HCT116 (cell line): ENCODE results near the gene PLEKHA8. TPM values are rescaled to one million over a fixed set of nuclear protein-coding genes. Genes with fewer than 3 reads are reported as not detected.

Experiments
- ATAC-seq: fragments of 200-7000 bp; cut with Tn5 transposase; 2 replicates; pipeline ENCODE4 v1.9.1; 2020; ENCODE audit warnings: mild to moderate bottlenecking, moderate library complexity
- BruUV-seq: library from RNA; stranded (reverse); fragments of 400-500 nt; replicated peaks from 2 replicates; lab custom pipeline; 2021; lab: Mats Ljungman, UMichigan
- CTCF ChIA-PET: fragments of 300-600 bp; sonication (Branson Sonifier 250); formaldehyde crosslinking; loops from one replicate; lab custom pipeline; 2021; ENCODE audit warnings: antibody characterized with exemption; lab: Charles Lee
- POLR2A ChIA-PET: fragments of 300-600, 350-600 bp; sonication (Branson Sonifier 250); formaldehyde crosslinking; loops from one replicate; lab custom pipeline; 2021; ENCODE audit warnings: antibody characterized with exemption; lab: Charles Lee
- RAD21 ChIA-PET, 2 experiments: fragments of 300-600 bp; sonication (Branson Sonifier 250); formaldehyde crosslinking; loops; one replicate each; lab custom pipeline; 2023; ENCODE audit warnings: low total read pairs in 2 of 2; ENCODE audit not compliant: uncharacterized antibody in 2 of 2, unreplicated experiment in 2 of 2, low non-redundant PET in 1 of 2; lab: Charles Lee
- DNase-seq: peaks from one replicate; pipeline ENCODE4 v3.0.0-alpha.2; 2010; ENCODE audit warnings: low read depth, low spot score
- H2AFZ ChIP-seq: fragments of 200-600 bp; shearing (Covaris generic), sonication (generic); 2 replicates; pipeline ENCODE4 v1.6.1; 2017; ENCODE audit warnings: low read depth, mixed run types, mixed read lengths, antibody characterized with exemption, low read length; ENCODE audit not compliant: poor library complexity, severe bottlenecking
- H3K27ac ChIP-seq: 2 replicates; pipeline ENCODE4 v1.5.1; 2012; ENCODE audit warnings: low read depth, low read length
- H3K27me3 ChIP-seq: fragments of 200-600 bp; sonication (generic); 2 replicates; pipeline ENCODE4 v1.6.1; 2016; ENCODE audit warnings: mixed run types, low read length, mixed read lengths; ENCODE audit not compliant: insufficient read depth
- H3K36me3 ChIP-seq, 2 experiments: fragments of 200-500 bp in 1 of 2; fragments of 200-600 bp in 1 of 2; sonication (Bioruptor generic) in 1 of 2; sonication (generic) in 1 of 2; 2 replicates each; pipeline versions ENCODE4 v1.5.1 to v1.6.1; 2014 to 2016; ENCODE audit warnings: low read length in 2 of 2, inconsistent platforms in 1 of 2, mixed read lengths in 1 of 2, mixed run types in 1 of 2; ENCODE audit not compliant: insufficient read depth in 2 of 2, control insufficient read depth in 1 of 2
- H3K4me1 ChIP-seq, 2 experiments: fragments of 200-600 bp in 1 of 2; sonication (generic) in 1 of 2; 2 replicates each; pipeline versions ENCODE4 v1.5.1 to v1.6.1; 2012 to 2017; ENCODE audit warnings: low read length in 2 of 2, inconsistent platforms in 1 of 2, mild to moderate bottlenecking in 1 of 2, mixed read lengths in 1 of 2, mixed run types in 1 of 2, moderate library complexity in 1 of 2; ENCODE audit not compliant: insufficient read depth in 2 of 2, control insufficient read depth in 1 of 2
- H3K4me2 ChIP-seq: fragments of 200-600 bp; sonication (generic); 2 replicates; pipeline ENCODE4 v1.6.1; 2017; ENCODE audit warnings: mixed run types, low read length, mixed read lengths
- H3K4me3 ChIP-seq, 2 experiments: fragments of 200-600 bp in 1 of 2; sonication (generic) in 1 of 2; replicated peaks in 1 of 2; 2 replicates each; pipeline ENCODE4 v1.5.1; 2011 to 2016; ENCODE audit warnings: low read length in 2 of 2, control low read depth in 1 of 2, low read depth in 1 of 2, mild to moderate bottlenecking in 1 of 2, mixed read lengths in 1 of 2, mixed run types in 1 of 2
- H3K79me2 ChIP-seq: fragments of 200-600 bp; sonication (generic); 2 replicates; pipeline ENCODE4 v1.6.1; 2017; ENCODE audit warnings: mild to moderate bottlenecking, mixed run types, low read length, moderate library complexity, mixed read lengths; ENCODE audit not compliant: insufficient read depth
- H3K9ac ChIP-seq: fragments of 200-600 bp; sonication (generic); 2 replicates; pipeline ENCODE4 v1.6.1; 2016; ENCODE audit warnings: low read length, mixed read lengths
- H3K9me2 ChIP-seq: fragments of 200-600 bp; sonication (generic), shearing (Covaris generic); 2 replicates; pipeline ENCODE4 v1.6.1; 2017; ENCODE audit warnings: mixed run types, mild to moderate bottlenecking, moderate library complexity; ENCODE audit not compliant: insufficient read depth
- H3K9me3 ChIP-seq, 2 experiments: fragments of 200-500 bp in 1 of 2; fragments of 200-600 bp in 1 of 2; sonication (Bioruptor generic) in 1 of 2; sonication (generic) in 1 of 2; 2 replicates each; pipeline ENCODE4 v1.6.1; 2014 to 2017; ENCODE audit warnings: low read length in 2 of 2, mixed read lengths in 2 of 2, inconsistent platforms in 1 of 2, low read depth in 1 of 2, mild to moderate bottlenecking in 1 of 2, mixed run types in 1 of 2, moderate library complexity in 1 of 2; ENCODE audit not compliant: control insufficient read depth in 1 of 2, insufficient read depth in 1 of 2
- H4K20me1 ChIP-seq: fragments of 200-600 bp; sonication (generic), shearing (Covaris generic); 2 replicates; pipeline ENCODE4 v1.6.1; 2017; ENCODE audit warnings: mixed run types, mild to moderate bottlenecking, moderate library complexity; ENCODE audit not compliant: insufficient read depth
- CEBPB ChIP-seq: IDR thresholded peaks from 2 replicates; pipeline ENCODE4 v1.6.1; 2012; ENCODE audit warnings: low read depth
- EGR1 ChIP-seq: IDR thresholded peaks from 2 replicates; pipeline ENCODE4 v1.6.1; 2012; ENCODE audit warnings: low read depth
- ELF1 ChIP-seq: IDR thresholded peaks from 2 replicates; pipeline ENCODE4 v1.6.1; 2012; ENCODE audit warnings: low read depth, borderline replicate concordance
- EZH2 ChIP-seq: fragments of 200-600 bp; sonication (generic); IDR thresholded peaks from 2 replicates; pipeline ENCODE4 v1.6.1; 2017; ENCODE audit warnings: antibody characterized with exemption, mixed run types
- EZH2phosphoT487 ChIP-seq: fragments of 200-600 bp; IDR thresholded peaks from 2 replicates; pipeline ENCODE4 v1.6.1; 2018; ENCODE audit warnings: antibody characterized with exemption, borderline replicate concordance
- FOSL1 ChIP-seq: IDR thresholded peaks from 2 replicates; pipeline ENCODE4 v1.6.1; 2012; ENCODE audit warnings: low read depth
- JUND ChIP-seq: IDR thresholded peaks from 2 replicates; pipeline ENCODE4 v1.6.1; 2012
- POLR2A ChIP-seq: IDR thresholded peaks from 2 replicates; pipeline ENCODE4 v1.7.0; 2011; ENCODE audit warnings: borderline replicate concordance; ENCODE audit not compliant: insufficient read depth, insufficient read length; ENCODE audit errors: extremely low read depth
- SIN3A ChIP-seq: IDR thresholded peaks from 2 replicates; pipeline ENCODE4 v1.6.1; 2012; ENCODE audit warnings: low read depth
- SP1 ChIP-seq: IDR thresholded peaks from 2 replicates; pipeline ENCODE4 v1.6.1; 2012; ENCODE audit warnings: low read depth
- SRF ChIP-seq: IDR thresholded peaks from 2 replicates; pipeline ENCODE4 v1.6.1; 2012; ENCODE audit warnings: low read depth
- TCF7L2 ChIP-seq: IDR thresholded peaks from 2 replicates; pipeline ENCODE4 v1.7.0; 2011; ENCODE audit warnings: borderline replicate concordance, inconsistent platforms; ENCODE audit not compliant: insufficient read depth, insufficient read length; ENCODE audit errors: extremely low read depth
- YY1 ChIP-seq: IDR thresholded peaks from 2 replicates; pipeline ENCODE4 v1.6.1; 2011; ENCODE audit warnings: low read length, low read depth, moderate library complexity, mild to moderate bottlenecking; ENCODE audit not compliant: insufficient replicate concordance; ENCODE audit errors: extremely low read depth
- intact Hi-C: fragments of 100-400 bp; cut with micrococcal nuclease; formaldehyde crosslinking; loops from 2 replicates; pipeline ENCODE4 v1.10.0; 2022
- total RNA-seq: library from RNA; stranded (reverse); gene quantifications from one replicate; pipeline ENCODE4 v1.2.1, GENCODE V29; 2021; ENCODE audit not compliant: unreplicated experiment
- TF ChIP-seq, protein P1 (sequence below), 3 experiments: fragments of 200-600 bp in 1 of 3; sonication (generic) in 1 of 3; IDR thresholded peaks in 2 of 3; conservative IDR thresholded peaks in 1 of 3; 2 replicates each; pipeline ENCODE4 v1.5.1; 2012 to 2017; ENCODE audit warnings: low read depth in 2 of 3, low read length in 2 of 3, antibody characterized with exemption in 1 of 3, borderline replicate concordance in 1 of 3, control low read depth in 1 of 3, mild to moderate bottlenecking in 1 of 3, mixed read lengths in 1 of 3, mixed run types in 1 of 3, moderate library complexity in 1 of 3; ENCODE audit not compliant: insufficient read depth in 1 of 3
- TF ChIP-seq, protein P2 (sequence below): IDR thresholded peaks from 2 replicates; pipeline ENCODE4 v1.6.1; 2012
- TF ChIP-seq, protein P3 (sequence below): IDR thresholded peaks from 2 replicates; pipeline ENCODE4 v1.6.1; 2012

PLEKHA8 gene
- total RNA-seq, 1 experiment from 2014 or later, result 13.6 TPM

- DNase-seq (no peak), ATAC-seq (no peak)
- no TSS peak for BruUV-seq
- Histone ChIP-seq H3K4me1 (no peaks in the 10 kb centered on the region), H4K20me1 (no peaks in the 10 kb centered on the region), H3K9me3 (no peaks in the 10 kb centered on the region), H3K27me3 (no peaks in the 10 kb centered on the region), H3K27ac (no peak overlapping the region), H3K79me2 (no peaks in the 10 kb centered on the region), H3K9me2 (no peaks in the 10 kb centered on the region), H3K4me2 (no peak overlapping the region), H3K9ac (no peak overlapping the region), H3K36me3 (no peaks in the 10 kb centered on the region; a peak in 1 of 4 replicates), H2AFZ (no peak overlapping the region), H3K4me3 (no peak overlapping the region)
- ChIA-PET CTCF (interaction anchor here (1.3 kb wide), 1 partner anchor 9 kb away, joined by 6 read pairs; no protein-coding TSS in a partner anchor), POLR2A (no interaction called here), RAD21 (no interaction called here)
- intact Hi-C loops, result loop anchor here (10.0 kb wide), 1 partner anchor 499 kb away; no protein-coding TSS in a partner anchor
- TF ChIP-seq SP1 (no peak), EGR1 (no peak), JUND (no peak), EZH2 (no peak), TCF7L2 (no peak), SRF (no peak), CEBPB (no peak), ELF1 (no peak), POLR2A (no peak), EZH2phosphoT487 (no peak), SIN3A (no peak), YY1 (no peak), FOSL1 (no peak)
- TF ChIP-seq, protein P1, sequence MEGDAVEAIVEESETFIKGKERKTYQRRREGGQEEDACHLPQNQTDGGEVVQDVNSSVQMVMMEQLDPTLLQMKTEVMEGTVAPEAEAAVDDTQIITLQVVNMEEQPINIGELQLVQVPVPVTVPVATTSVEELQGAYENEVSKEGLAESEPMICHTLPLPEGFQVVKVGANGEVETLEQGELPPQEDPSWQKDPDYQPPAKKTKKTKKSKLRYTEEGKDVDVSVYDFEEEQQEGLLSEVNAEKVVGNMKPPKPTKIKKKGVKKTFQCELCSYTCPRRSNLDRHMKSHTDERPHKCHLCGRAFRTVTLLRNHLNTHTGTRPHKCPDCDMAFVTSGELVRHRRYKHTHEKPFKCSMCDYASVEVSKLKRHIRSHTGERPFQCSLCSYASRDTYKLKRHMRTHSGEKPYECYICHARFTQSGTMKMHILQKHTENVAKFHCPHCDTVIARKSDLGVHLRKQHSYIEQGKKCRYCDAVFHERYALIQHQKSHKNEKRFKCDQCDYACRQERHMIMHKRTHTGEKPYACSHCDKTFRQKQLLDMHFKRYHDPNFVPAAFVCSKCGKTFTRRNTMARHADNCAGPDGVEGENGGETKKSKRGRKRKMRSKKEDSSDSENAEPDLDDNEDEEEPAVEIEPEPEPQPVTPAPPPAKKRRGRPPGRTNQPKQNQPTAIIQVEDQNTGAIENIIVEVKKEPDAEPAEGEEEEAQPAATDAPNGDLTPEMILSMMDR (IDR thresholded peaks at IDR 0.05 in 2 of 3, conservative IDR thresholded peaks at IDR 0.05 in 1 of 3; ENCODE audit: borderline replicate concordance in 1 of 3, insufficient read depth in 1 of 3, low read depth in 2 of 3, low read length in 2 of 3), result no peak
- TF ChIP-seq, protein P2, sequence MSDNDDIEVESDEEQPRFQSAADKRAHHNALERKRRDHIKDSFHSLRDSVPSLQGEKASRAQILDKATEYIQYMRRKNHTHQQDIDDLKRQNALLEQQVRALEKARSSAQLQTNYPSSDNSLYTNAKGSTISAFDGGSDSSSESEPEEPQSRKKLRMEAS, result no peak
- TF ChIP-seq, protein P3, sequence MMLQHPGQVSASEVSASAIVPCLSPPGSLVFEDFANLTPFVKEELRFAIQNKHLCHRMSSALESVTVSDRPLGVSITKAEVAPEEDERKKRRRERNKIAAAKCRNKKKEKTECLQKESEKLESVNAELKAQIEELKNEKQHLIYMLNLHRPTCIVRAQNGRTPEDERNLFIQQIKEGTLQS, result no peak
Measured at GRCh38 chr7:30065746-30066145, 37.5 kb downstream of the PLEKHA8 start.
